Measurements from ENCODE around the gene PCAT7.
"Not testable (repeated sequence)": the region's sequence is repeated elsewhere in the genome, so short reads cannot be mapped to it uniquely, and the experiment has no call there.

PCAT7 gene

DNA sequence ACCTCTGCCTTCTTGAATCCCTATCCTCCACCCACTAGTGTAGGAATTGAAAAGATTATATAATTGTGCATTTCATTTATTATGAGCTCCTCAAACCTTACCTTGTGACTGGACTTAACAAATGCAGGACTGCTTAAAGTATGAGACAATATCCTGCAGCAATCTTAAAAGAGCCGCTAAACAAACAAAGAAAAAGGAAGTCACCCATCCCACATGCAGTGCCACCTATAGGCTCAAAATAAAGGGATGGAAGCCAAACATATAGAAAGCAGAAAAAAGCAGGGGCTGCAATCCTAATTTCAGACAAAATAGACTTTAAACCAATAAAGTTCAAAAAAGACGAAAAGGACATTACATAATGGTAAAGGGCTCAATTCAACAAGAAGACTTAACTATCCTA, 8.7 kb downstream of the PCAT7 start:
- no peak for DNase-seq (ENCODE audit: low read depth in 3 of 3)

- DNase-seq (ENCODE audit: low read depth in 3 of 3), result not testable (repeated sequence)
Measured at GRCh38 chr9:94564279-94564678, 9.4 kb downstream of the PCAT7 start.

DNA sequence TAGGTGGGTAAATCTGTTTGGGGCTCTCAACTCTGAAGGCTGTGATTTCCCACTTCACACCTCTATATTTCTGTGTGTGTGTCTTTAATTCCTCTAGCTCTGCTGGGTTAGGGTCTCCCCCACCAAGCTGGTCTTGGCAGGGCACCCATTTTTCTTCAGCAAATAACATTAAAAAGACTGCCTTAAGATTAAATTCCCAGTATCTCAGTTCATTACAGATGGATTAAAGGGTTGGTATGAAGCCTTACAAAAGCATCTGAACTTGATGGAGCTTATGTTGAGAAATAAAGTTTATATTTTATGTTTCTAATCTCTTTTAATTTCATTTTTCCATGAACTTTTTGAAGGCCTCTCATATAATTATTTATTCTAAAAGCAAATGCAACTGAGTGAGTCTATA, 11.7 kb downstream of the PCAT7 start:
- DNase-seq (ENCODE audit: low read depth in 3 of 3), result no peak

DNA sequence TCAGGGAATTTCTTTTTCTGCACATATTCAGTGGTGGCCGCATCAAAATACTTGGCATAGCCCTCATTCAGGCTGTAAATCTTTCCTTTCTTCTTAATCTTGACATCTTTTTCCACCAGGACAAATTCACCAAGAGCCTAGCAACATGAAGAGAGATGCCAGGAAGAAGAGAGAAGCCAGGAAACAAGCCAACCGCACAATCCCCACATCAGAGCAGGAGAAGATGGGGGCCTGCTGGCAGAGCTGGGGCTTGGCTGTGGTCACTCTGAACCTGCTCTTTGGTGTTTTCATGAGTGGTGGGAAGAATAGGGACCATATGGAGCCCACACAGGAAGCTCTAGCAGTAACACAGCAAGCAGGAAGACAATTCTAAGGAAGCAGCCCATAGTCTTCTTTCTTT, 12.4 kb downstream of the PCAT7 start:
- DNase-seq (ENCODE audit: low read depth in 3 of 3), result no peak

- no peak for DNase-seq (ENCODE audit: low read depth in 3 of 3)
Measured at GRCh38 chr9:94568250-94568889, 13.5 kb downstream of the PCAT7 start.

- no peak for DNase-seq (ENCODE audit: low read depth in 3 of 3)
Measured at GRCh38 chr9:94568972-94569712, 14.3 kb downstream of the PCAT7 start.

DNA sequence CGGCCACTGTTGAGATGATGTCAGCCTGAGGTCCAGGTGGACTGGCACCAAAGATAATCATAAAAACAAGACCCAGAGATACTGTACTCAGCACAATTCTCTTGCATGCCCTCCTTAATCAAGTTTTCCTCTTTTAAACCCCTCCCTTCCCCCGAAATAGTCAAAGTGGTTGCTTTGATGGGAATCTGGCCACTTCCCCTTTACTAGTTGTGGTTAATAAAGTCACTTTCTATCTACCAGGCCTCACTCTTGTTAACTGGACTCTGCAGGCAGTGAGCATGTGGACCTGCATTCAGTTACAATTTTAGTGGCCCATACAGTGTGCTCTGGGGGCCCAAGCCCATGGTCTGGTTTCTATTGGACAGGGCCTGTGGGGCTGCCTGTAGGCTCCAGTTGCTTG, 21.2 kb downstream of the PCAT7 start:
- no peak for DNase-seq (ENCODE audit: low read depth in 3 of 3)

DNA sequence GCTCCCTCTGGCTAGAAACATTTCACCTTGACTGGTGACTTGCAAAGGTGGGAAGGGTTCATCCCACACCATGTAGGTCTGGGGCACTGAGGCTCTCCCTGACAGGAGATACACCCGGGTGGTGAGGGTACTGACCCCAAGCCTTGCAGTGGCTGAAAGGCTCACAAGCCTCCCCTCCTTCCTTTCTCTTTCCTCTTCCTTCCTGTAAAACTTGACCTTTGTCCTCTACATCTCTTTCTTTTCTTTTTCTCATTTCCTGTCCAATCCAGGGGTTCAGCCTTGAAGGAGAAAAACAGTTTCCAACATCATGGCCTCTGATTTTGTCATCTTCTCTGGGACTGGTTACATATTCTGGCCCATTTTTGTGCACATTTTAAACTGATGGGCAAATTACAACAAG, 22.2 kb downstream of the PCAT7 start:
- DNase-seq (ENCODE audit: low read depth in 3 of 3), result no peak

- no peak for DNase-seq (ENCODE audit: low read depth in 3 of 3)
Measured at GRCh38 chr9:94577571-94577970, 22.7 kb downstream of the PCAT7 start.

DNA sequence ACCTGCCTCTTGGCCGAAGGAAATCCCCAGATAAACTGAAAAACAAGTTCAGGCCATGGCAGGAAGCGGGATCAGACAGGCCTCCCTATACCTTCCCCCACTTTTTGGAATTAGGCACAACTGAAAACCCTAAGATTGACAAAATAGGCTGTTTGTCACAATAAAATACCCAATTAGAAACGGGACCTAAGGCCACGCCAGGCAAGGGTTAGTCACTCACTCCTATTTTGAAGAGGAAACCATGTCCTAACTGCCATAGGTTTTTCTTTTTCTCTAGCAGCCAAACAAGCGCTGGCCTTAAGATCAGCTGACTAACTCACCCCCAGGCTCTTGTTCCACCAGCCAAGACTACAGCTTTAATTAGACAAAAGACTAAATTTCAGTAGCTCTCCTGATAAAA, 26.8 kb downstream of the PCAT7 start:
- DNase-seq (ENCODE audit: low read depth in 3 of 3), result no peak

DNA sequence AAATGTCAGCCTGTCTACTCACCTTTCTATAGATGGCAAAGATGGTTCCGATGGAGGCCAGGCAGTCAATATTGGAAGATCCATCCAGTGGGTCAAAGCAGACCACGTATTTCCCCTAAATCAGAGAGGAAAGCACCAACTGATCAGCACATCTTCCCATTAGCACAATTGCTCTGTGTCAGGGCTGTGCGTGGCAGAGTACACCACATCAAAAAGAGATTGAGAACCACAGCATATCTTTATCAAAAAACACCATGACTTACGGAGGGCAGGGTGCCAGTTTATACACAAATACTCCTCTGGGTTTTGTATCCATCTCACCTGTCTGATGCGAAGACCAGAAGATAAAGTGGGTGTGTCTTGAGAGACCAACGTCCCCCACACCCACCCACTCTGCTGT, 29.7 kb downstream of the PCAT7 start:
- peak in 1 of 3 experiments; percentile 1 for DNase-seq (ENCODE audit: low read depth in 3 of 3)

DNA sequence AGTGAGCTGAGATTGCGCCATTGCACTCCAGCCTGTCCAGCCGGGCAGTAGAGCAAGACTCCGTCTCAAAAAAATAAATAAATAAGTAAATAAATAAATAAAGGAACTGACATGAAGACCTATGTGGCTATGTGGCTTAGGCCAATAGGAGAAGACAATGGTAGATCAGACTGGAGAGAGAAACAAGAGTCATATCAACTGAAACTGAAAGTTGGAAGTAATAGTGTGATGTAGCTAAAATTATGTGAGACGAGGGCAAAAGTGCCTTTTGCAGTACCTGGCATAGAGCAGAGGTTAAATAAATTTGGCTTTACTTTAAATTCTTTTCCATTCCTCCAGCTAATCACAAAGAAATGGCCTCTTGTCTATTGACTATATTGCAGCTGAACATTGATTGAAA, 31.4 kb downstream of the PCAT7 start:
- no peak for DNase-seq (ENCODE audit: low read depth in 3 of 3)

GRCh38 chr9:94586814-94587213, 31.9 kb downstream of the PCAT7 start:
- DNase-seq (ENCODE audit: low read depth in 3 of 3), result no peak

DNA sequence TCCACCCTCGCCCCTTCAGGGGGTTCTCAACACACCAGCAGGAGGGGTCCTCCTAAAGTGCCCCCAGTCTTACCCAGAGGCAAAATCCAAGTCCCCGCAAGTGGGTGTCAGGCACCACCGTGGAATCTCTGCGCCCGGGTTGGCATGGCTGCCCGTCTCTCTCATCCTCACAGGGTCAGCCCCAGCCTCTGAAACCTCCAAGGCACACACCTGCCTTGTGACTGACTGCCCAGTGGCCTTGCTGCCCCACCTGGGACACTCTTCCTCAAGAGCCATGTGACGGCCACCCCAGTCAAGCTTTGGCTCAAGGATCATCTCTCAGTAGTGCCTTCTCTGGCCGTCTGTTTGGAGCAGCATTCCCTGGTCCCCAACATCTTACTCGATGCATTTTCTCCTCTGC, 33.8 kb downstream of the PCAT7 start:
- DNase-seq (ENCODE audit: low read depth in 3 of 3), result no peak

- DNase-seq (ENCODE audit: low read depth in 3 of 3), result not testable (repeated sequence)
Measured at GRCh38 chr9:94591046-94591545, 36.2 kb downstream of the PCAT7 start.

DNA sequence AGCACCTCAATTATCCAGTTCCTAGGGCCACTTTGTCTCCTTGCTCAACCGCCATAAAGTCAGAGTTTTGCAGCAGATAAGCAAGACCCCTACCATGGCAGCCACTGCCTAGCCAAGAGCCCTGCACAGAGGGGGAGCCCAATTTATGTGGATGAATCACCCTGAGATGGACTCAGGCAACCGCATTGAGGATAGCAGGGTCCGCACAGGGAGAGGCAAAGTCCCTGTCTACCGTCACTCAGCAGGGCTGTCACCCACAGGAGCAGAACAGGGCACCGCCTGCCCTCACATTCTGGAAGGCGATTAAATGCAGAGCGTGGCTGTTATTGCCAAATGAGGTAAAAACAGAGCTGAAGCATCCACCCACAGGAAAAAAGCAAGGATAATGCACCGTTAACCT, 37.0 kb downstream of the PCAT7 start:
- DNase-seq (ENCODE audit: low read depth in 3 of 3), result no peak

DNA sequence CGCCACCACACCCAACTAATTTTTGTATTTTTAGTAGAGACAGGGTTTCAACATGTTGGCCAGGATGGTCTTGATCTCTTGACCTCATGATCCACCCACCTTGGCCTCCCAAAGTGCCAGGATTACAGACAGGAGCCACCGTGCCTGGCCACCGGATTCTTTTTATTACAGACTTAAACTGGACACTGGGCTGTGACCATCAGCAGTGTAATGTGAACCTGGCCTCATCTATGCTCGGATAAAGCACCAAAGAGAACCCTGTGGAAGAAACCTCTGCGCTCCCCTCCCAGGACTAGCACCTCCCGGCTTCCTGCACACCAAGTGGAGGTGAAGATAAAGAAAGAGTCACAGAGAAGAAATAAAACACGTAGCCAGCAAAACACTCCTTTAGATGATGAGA, 37.8 kb downstream of the PCAT7 start:
- not testable (repeated sequence) for DNase-seq (ENCODE audit: low read depth in 3 of 3)

- DNase-seq (ENCODE audit: low read depth in 3 of 3), result no peak
Measured at GRCh38 chr9:94593459-94594345, 38.8 kb downstream of the PCAT7 start, which contains the start of gene FBP2. Gene FBP2 (minus strand): TSS chr9:94593824. CDS start chr9:94593726, 98 bp downstream.

DNA sequence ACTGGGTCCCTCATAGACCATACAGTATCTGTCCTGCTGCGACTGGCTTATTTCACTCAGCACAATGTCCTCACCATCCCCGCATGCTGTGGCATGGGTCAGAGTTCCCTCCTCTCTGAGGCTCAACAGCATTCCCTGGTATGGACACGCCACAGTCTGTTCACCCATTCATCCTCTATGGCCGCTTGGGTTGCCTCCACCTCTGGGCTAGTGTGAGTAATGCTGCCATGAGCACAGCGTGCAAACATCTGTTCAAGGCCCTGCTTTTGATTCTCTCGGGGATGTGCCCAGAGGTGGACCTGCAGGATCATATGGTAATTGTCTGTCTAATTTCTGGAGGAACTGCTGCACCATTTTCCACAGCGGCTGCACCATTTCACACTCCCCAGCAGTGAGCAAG, 44.2 kb downstream of the PCAT7 start:
- no peak for DNase-seq (ENCODE audit: low read depth in 3 of 3)

GRCh38 chr9:94600258-94600657, 45.4 kb downstream of the PCAT7 start:
- DNase-seq (ENCODE audit: low read depth in 3 of 3), result no peak

DNA sequence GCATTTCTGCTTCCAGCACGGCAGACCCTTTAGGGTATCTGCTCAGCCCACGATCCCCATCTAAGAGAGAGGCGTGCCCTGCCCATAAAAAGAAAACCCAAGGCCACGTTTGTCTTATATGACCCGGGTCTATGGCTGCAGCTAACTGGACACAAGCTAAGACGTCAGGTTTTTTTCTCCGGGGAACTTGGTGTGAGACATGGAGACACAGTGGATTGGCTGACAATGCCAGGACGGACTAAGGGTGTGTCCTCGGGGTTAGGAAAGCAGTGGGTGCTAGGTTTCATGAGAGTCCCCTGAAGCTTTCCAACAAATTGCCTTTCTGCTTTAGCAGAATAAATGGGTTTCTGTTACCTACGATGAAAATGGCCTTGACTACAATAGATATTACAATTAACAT, 45.8 kb downstream of the PCAT7 start:
- DNase-seq (ENCODE audit: low read depth in 3 of 3), result no peak

- no peak for DNase-seq (ENCODE audit: low read depth in 3 of 3)
Measured at GRCh38 chr9:94602666-94603065, 47.8 kb downstream of the PCAT7 start.

Measured in stimulated activated CD4-positive, alpha-beta T cell treated with anti-CD3 and anti-CD28 coated beads, TNF-alpha, amount 100 ng/mL, for 4 hours (primary cell).